Immature natural killer cell (primary cell): ENCODE measurements around the gene SMCHD1. TPM values are rescaled to one million over a fixed set of nuclear protein-coding genes. Genes with fewer than 3 reads are reported as not detected.

ENCODE experiments used
- polyA plus RNA-seq, 3 donors: library from polyadenylated mRNA; unstranded; fragments of 300-500 nt; fragmentation: Illumina TruSeq; gene quantifications; one replicate each; pipeline ENCODE4 v1.2.3, GENCODE V29; 2021

SMCHD1 gene
- polyA plus RNA-seq, 3 donors from 2014 or later = 13.9 to 31.0 (median 17.8) TPM

Other genes starting within 250 kb of the SMCHD1 start
- 10 to 100 TPM in 1 of 3 donors, 1 to 10 TPM in 2; 6.0 to 12.0 (median 6.8) TPM for gene METTL4, start 84.2 kb upstream of the SMCHD1 start, polyA plus RNA-seq
- gene NDC80, start 84.2 kb upstream of the SMCHD1 start, polyA plus RNA-seq = 1 to 10 TPM; 1.6 to 2.7 (median 2.6) TPM
- gene EMILIN2, start 191.3 kb downstream of the SMCHD1 start, polyA plus RNA-seq = 1 to 10 TPM; 3.4 to 9.3 (median 4.4) TPM